Measurements from ENCODE around the gene RNF148. TPM values are rescaled to one million over a fixed set of nuclear protein-coding genes. Genes with fewer than 3 reads are reported as not detected.

Gene RNF148
- total RNA-seq, 1 donor from 2014 or later, result 0.32 TPM

DNA sequence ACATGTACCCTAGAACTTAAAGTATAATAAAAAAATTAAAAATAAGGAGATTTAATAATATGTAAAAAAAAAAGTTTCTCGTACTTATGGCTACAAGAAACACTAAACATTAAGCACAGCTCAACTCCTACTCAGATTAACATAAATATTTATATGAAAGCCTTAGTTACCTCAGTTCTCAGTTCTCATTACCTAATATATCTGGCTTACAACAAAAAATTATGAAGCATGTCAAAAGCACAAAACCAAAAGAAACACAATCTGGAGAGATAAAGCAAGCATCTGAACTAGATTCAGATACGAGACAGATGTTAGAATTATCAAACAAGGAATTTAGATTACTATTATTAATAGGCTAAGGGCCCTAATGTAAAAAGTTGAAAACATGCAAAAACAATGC lies 43.9 kb downstream of the RNF148 start:
- DNase-seq (ENCODE audit: missing footprints) (no peak), ATAC-seq (no peak)
- intact Hi-C loops (cut with DNase I), result no loop called here

DNA sequence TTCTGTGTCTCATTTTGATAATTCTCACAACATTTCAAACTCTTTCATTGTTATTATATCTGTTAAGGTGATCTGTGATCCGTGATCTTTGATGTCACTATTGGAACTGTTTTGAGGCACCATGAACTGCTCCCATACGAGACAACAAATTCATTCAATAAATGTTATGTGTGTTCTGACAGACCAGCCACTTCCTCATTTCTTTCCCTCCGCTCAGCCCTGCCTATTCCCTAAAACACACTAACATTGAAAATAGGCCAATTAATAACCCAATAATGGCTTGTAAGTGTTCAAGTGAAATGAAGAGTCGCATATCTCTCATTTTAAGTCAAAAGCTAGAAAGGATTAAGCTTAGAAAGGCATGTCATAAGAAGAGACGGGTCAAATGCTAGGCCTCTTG lies 49.0 kb downstream of the RNF148 start:
- no peak for DNase-seq (ENCODE audit: missing footprints)
- intact Hi-C loops (cut with DNase I), result no loop called here
- no peak for ATAC-seq

DNA sequence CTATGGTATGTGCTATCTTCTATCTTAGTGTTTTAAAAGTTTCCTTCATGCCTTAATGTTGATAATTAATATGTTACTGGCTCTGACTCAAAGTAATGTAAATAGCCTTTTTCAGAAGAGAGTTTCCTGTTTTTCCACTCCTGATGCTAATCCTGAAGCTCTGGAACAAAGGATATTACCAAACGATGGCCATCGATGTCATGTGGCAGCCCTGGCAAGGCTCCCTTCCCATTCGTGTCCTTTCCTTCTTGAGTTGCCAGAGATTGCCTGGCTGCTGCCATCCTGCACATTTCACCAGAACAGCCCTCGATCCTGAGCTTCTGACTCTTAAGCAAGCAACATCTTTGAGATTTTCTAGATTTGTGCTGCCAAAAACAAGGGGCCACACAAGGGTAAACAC lies 49.8 kb downstream of the RNF148 start:
- DNase-seq (ENCODE audit: missing footprints), result no peak
- intact Hi-C loops (cut with DNase I), result no loop called here
- ATAC-seq, result no peak

Other genes with a start within 250 kb of the RNF148 start
- 0.38 TPM for gene RNF133, start 3.8 kb downstream of the RNF148 start, total RNA-seq
- 20.8 TPM for gene CADPS2, start 183.5 kb upstream of the RNF148 start, total RNA-seq